SKM-1 treated with dmso at 0.1 percent for 144 hours (cell line): ENCODE measurements around the gene ING3.
A peak's percentile ranks its signal among the peaks of the same experiment; 100 is the strongest.

Experiments
- DNase-seq: peaks from one replicate; lab custom pipeline; 2025; ENCODE audit not compliant: unreplicated experiment; lab: John Stamatoyannopoulos, UW

The ING3 gene

GRCh38 chr7:120988591-120989256 is 38.1 kb downstream of the ING3 start, which contains the start of gene CPED1:
Gene CPED1, plus strand, starts transcription at chr7:120988711. Its CDS starts 911 bp downstream, at chr7:120989622.
- DNase-seq = no peak

- no peak for DNase-seq
Observed at GRCh38 chr7:120989257-120990220, 39.0 kb downstream of the ING3 start.

GRCh38 chr7:120990468-120991118 is 40.0 kb downstream of the ING3 start:
- DNase-seq = no peak

DNA sequence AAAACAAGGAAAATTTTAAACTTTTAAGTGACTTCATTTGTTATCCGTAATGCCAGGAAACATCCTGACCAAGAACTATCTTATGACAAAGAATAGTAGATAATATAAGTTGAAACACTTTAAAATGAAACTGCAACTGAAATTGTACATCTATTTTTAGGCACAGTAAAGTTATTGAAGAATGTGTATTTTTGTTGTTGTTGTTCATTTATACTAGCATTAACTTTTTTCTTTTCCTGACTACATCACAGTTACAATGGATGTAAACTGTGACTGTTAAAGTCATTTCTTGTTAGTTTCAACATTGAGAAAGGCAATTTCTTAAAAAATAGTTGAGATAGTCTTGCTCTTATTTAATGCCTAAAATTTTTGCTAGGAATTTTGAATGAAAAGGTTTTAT is 40.6 kb downstream of the ING3 start:
- no peak for DNase-seq

- no peak for DNase-seq
Observed at GRCh38 chr7:120991581-120991980, 41.0 kb downstream of the ING3 start.

DNA sequence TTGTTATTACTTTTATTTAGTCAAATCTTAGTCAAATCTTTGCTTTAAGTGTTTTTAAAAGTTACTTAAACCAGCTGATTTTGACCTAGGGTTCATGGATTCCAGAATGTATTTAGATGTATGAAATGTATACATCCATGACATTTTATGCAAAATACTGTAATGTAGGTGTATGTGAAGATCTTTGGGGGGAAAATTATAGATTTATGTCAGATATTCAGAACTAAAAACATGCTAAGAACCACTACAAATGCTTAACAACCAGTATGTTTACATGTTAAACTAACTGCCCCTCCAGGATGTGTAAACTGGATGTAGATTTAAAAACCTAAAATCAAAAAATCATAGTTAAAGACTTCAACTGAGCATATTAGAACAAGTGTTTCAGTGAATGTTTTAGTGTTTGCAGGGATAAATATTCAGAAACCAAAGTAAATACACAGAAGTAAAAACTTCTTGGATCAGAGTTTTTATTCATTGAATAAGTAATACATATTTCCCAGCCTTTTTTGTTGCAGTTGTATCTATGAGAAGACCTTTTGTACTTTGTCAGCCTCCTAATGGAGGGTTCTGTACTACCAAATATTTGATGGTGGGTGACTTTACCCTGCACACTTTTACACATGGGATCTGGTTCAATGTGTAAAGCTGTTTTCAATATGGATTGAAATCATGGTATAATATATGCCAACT is 41.8 kb downstream of the ING3 start:
- DNase-seq = no peak

DNA sequence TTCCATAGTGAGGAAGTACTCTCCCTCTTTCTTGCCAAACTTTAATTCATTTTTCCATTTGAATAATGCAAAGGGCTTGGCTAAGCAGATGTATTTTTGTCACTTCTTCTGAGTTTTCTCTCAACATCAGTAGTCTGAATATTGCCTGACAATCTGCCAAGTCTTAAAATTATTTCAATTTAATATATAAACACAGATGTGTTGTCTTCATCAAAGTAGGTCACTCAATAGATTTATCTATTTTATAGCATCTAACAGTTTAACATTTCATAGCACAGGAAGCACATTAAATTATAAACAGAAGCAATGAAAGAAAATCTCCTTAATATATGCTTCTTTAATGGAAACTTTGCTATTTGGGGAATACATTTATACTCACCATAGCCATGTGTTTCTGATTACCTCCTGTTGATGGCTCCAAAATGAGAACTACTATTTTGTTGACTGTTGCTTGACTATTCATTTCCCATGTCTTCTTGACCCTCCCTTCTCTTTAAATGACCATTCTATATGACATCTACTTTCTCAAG is 42.5 kb downstream of the ING3 start:
- DNase-seq = no peak

- DNase-seq = no peak
Observed at GRCh38 chr7:120993553-120994191, 43.1 kb downstream of the ING3 start.

DNA sequence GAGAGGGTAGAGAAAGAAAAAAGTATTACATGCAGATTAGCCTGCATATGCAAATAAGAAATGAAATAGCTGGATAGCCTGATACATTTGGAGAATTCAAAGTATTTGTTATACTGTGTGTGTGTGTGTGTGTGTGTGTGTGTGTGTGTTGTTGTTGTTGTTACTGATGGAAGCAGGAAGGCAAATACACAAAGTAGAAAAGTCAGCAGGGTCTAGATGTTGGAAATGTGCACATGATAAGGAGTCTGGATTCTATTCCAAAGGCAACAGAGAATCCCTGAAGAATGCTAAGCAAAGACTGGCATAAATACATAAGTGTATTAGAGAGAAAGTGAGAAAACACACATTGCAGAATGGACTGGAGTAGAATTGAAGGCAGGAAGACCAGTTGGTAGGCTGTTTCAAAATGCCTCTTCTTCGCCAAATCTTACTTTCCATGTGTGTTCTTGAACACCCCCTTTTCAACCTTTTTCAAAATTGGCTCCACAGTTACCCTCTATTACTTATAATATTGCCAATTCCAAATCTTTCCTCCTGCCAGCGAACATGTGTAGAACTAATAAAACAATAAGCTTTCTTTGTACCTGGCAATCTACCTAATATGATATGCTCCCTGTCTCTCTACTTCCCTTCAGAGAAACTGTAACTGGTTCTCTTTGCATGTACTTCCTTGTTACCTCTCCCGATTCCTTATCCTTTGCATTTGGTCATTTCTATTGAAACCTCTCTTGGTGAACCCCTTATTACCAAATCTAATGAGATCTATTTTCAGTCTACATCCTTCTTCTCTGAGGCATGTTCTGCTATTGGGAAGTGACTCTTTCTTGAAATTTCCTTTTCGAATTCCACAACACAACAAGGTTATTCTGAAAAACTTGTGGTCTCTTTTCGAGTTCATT is 44.2 kb downstream of the ING3 start:
- peak; percentile 44 for DNase-seq

- peak; percentile 64 for DNase-seq
Observed at GRCh38 chr7:120995654-120996053, 45.1 kb downstream of the ING3 start.

DNA sequence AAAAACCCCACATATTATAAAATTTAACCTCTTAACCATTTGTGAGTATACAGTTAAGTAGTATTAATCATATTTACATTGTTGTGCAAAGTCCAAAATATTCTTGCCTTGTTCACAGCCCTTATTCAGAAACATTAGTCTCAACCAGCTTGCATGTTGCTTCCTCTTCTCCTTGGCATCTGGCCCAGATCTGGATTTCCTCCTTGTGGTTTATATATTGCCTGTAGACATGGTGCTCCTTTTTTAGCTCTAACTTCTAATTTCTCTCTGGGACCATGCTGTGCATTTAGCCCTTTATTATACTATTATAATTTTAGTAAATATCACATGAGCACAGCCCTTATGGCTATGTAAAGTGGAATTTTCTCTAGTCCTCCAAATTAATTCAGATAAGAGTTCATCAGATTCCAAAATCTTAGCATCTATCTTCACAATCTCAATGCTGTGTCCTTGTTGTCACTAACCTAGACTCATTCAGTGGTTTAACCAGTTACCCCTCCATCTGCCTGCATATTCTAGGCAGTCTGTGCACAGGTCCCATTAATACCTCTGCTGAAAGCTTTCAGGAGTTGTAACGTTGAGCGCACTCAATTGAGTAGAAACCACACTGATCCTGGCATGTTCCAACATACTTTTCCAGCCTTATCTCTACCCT is 45.9 kb downstream of the ING3 start:
- DNase-seq = peak; percentile 84

GRCh38 chr7:120996988-120997345 is 46.4 kb downstream of the ING3 start:
- DNase-seq = no peak

DNA sequence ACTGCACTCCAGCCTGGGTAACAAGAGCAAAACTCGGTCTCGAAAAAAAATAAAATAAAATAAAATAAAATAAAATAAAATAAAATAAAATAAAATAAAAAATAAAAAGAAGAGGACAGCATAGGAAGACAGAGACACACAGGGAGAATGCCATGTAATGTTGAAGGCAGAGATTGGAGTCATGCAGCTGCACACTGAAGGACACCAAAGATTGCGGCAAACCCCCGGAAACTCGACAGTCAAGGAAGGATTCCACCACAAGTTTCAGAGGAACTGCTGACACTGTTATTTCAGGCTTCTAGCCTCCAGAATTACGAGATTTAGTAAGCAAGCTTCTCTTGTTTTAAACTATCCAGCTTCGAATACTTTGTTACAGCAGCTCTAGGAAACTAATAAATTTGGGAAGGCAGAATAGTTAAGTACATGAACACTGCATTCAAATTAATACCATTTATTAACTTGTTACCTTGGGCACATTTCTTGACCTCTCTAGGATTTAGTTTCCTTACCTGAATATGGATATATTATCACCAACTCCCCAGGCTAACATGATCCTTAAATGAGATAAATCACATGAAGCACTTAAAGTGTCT is 47.4 kb downstream of the ING3 start:
- DNase-seq = peak; percentile 35

DNA sequence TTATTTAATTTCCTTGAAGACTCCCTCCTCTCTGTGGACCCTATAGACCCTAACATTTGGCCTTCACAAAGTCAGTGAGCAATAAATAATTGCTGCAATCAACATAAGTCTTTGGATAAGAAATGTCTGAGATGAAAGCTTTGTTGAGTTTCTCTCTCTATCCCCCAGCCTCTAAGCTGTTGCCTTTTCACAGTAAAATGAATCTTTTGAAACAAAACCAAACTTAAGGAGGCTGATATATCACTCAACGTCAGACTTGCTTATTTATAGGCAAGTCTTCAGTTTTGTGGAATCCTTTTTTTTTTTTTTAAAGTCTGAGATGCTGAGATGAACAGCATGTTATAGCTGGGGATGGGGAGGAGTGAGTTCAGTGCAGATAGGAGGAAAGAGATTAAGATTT is 47.9 kb downstream of the ING3 start:
- no peak for DNase-seq

DNA sequence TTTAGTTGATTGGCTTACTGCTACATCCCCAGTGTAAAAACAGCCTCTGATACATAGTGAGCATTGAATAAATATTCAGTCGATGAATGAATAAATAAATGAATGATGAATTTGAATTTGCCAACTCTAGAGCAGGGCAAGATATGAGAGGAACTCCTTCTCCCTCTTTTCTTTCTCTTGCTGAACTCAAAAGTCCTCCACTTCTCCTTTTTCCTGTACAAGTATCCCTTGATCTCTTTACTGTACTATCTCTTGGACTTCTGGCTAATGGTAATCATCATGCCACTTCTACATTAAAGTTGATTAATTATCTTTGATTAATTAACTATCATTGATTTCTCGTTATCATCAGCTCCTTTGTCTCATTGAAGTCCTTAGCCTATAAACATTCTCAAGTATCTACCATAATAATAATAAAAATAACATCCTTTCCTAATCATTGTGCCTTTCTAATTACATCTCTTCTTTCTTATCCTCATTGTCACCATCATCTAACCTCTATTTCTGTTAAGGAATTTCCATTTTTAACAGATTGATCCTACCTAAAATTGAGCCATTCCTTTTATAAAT is 48.5 kb downstream of the ING3 start:
- no peak for DNase-seq

- no peak for DNase-seq
Observed at GRCh38 chr7:121000081-121000983, 49.8 kb downstream of the ING3 start.

DNA sequence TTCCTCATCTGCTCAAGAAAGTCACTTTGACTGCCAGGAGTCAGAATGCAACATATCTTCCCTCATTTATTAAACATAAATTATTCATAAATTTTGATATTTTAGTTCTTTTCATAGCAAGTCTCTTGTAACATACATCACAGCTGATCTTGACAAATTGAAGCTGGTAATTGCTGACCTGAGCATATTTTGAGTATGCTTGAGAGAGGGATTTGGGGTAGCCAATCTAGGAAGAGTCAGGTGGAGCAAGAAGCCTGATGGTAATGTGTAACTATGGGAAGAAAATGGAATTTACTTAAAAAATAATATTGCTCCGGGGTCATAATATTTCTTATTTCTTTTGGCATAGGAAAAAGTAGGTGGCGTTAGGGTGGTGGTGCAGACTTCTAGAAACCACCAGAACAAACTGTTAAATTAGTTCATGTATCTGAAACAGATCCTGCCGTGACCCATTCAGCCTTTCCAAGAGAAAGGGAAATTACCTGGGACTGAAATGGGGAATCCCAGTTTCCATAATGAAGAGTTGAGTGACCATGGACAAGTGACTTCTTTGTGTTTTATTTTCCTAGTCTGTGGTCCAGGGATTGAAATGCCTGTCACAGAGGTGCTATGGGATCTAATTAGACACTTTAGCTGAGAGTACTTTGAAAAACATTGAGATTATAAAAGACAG is 50.8 kb downstream of the ING3 start:
- no peak for DNase-seq
